HG02642 (cell line): ENCODE measurements around the gene PRKAR1B.

Experiments
- ATAC-seq: cut with Tn5 transposase; IDR thresholded peaks from one replicate; pipeline ENCODE4 v1.9.1; 2021; ENCODE audit warnings: mild to moderate bottlenecking; ENCODE audit not compliant: unreplicated experiment, poor library complexity

The PRKAR1B gene

DNA sequence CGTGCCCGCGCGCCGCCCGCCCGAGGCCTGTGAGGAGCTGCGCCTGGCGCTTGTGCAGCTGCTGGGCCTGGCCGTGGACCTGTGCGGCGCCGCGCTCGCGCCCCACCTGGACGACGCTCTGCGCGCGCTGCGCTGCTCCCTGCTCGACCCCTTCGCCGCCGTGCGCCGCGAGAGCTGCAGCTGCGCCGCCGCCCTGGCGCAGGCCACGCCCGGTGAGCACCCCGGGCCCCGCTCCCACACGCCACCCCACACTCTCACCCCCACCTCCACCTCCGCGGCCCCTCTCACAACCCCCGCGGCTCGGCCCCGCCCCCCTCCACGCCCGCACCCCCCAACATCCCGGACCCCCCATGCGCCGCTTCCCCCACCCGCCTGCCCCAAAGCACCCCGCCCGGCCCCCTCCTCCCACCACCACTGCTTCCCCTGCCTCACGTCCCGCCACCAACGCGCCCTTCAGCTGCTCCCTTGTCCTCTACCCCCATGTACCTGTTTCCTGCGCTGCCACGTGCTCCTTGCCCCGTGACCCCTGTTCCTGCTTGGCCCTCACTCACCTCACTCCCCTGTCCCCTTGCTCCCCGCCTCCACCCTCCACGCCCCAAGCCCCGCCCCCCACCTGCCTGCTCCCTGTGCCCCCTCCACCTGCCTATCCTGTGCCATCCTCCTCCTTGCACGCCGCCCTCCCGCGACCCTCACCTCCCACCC lies at the start of gene PRKAR1B:
PRKAR1B (minus strand) TSS at position 178 of the 702 bp plus-strand sequence. CDS start 15,776 bp downstream, outside the sequence.
- peak; percentile 49 for ATAC-seq

DNA sequence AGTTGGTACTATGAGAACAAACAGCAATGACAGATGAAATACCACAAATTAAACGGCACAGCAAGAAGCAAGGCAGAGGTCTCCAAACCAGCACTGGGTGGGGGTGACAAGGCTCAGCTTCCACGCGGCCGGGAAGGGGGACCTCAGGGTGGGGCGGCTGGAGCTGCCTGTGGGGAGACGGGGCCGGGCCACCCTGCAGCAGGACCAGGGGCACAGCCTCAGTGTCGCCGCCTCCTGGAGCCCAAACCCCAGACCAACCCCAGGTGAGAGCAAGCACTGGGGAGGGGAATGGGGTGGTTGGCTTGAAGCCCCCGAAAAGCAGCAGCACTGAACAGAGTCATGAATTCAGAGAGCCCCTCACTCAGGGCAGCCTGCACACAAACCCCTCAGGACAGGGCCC lies 49.3 kb upstream of the PRKAR1B start:
- no peak for ATAC-seq

GRCh38 chr7:774161-775109 lies 47.4 kb upstream of the PRKAR1B start:
- no peak for ATAC-seq

GRCh38 chr7:773622-773915 lies 46.5 kb upstream of the PRKAR1B start:
- no peak for ATAC-seq

GRCh38 chr7:772861-773621 lies 46.0 kb upstream of the PRKAR1B start:
- ATAC-seq: no peak

GRCh38 chr7:772392-772791 lies 45.3 kb upstream of the PRKAR1B start:
- ATAC-seq: no peak

DNA sequence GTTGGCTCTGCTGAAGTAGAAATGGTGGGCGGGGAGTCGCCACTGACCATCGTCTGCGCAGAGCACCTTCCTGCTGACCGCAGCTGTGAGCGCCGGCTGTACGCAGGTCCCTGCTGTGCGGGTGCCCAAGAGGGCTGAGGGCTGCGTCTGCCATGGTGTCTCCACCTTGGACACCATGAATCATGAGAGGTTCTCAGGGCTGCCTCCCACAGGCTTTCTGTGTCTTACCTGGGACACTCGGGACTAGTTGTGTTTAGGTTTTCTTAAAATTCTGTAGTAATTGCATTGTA lies 44.9 kb upstream of the PRKAR1B start:
- no peak for ATAC-seq

DNA sequence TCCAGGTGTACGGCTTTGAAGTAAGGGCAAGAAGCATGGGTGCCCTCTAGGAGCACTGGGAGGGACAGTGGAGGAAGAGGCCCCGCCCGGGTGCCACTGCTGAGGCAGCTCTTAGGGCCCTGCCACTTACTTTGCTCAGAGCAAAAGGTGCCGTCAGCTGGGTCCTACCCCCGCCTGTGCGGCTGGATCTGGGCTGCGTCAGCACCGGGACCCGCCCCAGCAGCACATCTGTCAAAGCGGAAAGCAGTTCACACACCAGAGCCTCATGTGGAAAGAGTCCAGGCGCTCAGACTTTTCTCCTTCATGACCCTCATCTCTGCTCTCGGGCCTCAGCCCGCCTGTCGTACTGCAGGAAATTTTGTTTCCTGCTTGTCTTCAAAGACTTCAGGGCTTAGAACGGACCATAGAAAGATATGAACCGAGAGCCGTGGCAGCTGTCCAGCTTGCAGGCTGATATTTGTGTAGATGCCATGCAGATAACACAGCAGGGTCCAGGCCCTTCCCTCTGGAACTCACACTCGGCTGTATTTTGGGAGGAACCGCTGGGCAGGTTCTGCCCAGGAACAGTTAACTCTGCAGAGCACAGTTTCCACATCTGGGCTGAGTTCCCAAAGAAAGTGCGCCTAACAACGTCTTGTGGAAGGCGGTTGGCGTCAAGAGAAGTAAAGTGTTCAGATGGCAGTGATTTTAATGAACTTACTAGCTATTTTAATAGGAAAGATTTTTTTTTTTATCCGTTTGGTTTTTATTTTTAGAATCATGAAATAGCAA lies 44.3 kb upstream of the PRKAR1B start:
- ATAC-seq: no peak

DNA sequence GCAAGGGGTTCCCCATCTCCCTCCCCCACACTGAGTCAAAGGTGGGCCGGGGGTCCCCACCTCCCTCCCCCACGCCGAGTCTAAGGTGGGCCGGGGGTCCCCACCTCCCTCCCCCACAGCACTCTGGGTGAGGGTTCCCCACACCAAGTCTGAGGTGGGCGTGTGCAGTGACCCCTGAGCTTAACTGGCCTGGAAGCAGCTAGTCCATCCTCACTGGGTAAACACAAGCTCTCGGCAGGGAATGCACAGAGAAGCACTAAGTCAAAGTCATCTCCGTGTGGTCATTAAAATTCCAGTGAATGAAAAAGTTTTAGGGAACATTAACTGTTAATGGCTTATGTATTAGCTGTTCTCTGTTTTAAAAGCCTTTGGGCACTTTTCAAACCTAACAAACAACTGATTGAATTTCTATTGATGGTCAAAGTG lies 43.7 kb upstream of the PRKAR1B start:
- ATAC-seq: no peak

DNA sequence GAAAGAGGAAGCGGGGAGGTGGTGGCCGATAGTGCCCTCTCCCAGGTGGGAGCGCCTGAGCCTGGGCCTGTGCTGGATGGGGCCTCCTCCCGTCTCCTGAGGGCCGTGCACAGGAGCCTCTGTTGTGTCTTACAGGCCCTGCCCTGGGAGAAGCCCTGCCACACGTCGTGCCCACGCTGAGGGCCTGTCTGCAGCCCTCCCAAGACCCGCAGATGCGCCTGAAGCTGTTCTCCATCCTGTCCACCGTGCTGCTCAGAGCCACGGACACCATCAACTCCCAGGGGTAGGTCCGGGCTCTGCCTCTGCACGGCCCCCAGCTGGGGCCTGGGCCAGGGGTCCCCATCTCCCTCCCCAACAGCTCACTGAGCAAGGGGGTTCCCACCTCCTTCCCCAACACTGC lies 43.3 kb upstream of the PRKAR1B start:
- ATAC-seq: no peak

- ATAC-seq: no peak
These were observed 41.9 kb upstream of the PRKAR1B start for GRCh38 chr7:768881-769504.

GRCh38 chr7:767941-768731 lies 41.1 kb upstream of the PRKAR1B start:
- no peak for ATAC-seq

- no peak for ATAC-seq
These were observed 40.5 kb upstream of the PRKAR1B start for GRCh38 chr7:767580-767940.

DNA sequence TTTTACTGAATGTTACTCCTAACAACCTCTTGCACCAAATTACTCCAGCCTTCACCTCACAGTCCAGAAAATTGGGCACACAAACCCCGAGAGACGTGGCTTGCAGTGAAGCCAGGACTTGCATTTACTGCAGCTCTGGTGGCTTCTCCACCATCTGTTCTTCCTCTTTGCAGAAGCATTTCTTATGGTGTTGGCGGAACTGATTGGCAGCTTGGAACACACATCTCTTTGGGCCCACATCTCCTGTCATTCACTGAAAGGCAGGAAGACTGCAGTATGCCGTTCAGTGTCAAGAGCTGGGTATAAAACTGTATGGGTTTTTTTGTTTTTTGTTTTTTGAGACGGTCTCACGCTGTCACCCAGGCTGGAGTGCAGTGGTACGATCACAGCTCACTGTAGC lies 38.3 kb upstream of the PRKAR1B start:
- no peak for ATAC-seq

GRCh38 chr7:763762-764161 lies 36.7 kb upstream of the PRKAR1B start:
- no peak for ATAC-seq

- no peak for ATAC-seq
These were observed 35.8 kb upstream of the PRKAR1B start for GRCh38 chr7:762885-763284.

DNA sequence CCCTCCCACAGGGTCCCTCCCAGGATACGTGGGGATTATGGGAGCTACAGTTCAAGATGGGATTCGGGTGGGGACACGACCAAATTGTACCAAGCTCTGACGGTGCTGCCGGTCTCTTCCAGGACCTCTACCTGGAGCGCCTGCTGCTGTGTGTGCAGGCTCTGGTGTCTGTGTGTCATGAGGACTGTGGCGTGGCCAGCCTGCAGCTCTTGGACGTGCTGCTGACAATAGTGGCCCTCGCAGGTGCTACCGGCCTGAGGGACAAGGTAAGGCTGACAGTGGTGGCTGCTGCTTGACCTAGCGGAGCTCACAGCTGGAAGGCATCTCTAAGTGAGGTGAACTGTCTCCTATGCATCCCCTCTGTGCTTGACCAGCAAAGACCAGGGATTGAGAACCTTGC lies 34.5 kb upstream of the PRKAR1B start:
- no peak for ATAC-seq

DNA sequence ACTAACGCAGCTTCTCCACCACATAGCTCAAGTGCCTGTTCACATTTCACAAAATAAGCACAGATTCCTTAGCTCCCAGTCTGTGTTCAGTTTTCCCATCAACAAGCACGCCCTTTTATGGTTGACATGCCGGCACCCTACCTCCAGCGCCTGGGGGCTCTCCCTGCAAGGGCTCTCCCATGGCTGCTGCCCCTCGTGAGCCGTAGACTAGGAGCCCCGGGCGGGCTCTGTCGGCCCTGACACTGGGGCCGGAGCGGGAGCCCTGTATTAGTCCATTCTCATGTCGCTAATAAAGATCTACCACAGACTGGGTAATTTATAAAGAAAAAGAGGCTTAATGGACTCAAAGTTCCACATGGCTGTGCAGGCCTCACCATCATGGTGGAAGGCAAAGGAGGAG lies 34.0 kb upstream of the PRKAR1B start:
- ATAC-seq: no peak

DNA sequence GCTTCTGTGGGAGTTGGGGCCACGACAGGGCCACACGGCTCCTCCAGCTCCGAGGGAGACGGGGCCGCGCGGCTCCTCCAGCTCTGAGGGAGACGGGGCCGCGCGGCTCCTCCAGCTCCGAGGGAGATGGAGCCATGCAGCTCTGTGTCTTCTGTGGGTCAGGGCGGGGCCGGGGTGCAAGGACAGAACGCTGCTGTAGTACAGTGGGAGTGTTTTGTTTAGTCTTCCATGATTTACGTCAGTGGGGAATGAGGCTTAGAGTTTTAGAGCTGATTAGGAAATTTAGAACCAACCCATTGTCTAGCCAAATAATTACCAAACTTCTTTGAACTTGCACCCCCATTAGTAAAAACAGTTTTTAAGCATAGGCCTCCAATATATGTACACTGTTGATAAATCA lies 32.9 kb upstream of the PRKAR1B start:
- no peak for ATAC-seq
